GM18858 (cell line): Measurements from ENCODE around the gene ASIC4.

Experiments
- ATAC-seq: cut with Tn5 transposase; IDR thresholded peaks from one replicate; pipeline ENCODE4 v1.9.1; 2021; ENCODE audit not compliant: unreplicated experiment

ASIC4 gene, protein sequence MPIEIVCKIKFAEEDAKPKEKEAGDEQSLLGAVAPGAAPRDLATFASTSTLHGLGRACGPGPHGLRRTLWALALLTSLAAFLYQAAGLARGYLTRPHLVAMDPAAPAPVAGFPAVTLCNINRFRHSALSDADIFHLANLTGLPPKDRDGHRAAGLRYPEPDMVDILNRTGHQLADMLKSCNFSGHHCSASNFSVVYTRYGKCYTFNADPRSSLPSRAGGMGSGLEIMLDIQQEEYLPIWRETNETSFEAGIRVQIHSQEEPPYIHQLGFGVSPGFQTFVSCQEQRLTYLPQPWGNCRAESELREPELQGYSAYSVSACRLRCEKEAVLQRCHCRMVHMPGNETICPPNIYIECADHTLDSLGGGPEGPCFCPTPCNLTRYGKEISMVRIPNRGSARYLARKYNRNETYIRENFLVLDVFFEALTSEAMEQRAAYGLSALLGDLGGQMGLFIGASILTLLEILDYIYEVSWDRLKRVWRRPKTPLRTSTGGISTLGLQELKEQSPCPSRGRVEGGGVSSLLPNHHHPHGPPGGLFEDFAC

DNA sequence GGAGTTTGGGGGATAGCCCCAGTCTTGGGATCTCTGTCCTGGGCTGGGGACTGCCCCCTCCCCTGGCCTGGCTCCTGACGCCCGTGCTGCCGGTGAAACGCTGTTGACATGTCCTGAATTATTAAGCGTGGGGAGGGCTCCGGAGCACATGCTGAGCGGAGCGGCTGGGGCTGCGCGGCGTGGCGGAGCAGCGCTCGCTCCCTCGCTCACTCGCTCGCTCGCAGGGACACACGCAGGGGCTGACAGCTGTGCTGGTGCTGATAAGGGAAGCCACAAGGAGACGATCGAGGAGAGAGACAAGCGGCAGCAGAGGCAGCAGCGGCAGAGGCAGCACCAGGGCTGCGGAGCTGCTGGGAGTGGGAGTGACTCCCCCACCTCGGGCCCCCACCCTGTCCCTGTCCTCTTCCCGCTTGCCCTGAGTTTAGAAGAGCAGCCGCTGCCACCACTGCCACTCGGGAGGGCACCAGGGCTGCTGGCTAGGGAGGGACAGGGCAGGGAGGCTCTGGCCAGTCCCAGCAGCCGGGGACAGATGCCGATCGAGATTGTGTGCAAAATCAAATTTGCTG, at the start of gene ASIC4:
TSS of gene ASIC4 (plus strand) at position 287 of the 566 bp plus-strand sequence. CDS start at position 530, 243 bp downstream.
- ATAC-seq = no peak

DNA sequence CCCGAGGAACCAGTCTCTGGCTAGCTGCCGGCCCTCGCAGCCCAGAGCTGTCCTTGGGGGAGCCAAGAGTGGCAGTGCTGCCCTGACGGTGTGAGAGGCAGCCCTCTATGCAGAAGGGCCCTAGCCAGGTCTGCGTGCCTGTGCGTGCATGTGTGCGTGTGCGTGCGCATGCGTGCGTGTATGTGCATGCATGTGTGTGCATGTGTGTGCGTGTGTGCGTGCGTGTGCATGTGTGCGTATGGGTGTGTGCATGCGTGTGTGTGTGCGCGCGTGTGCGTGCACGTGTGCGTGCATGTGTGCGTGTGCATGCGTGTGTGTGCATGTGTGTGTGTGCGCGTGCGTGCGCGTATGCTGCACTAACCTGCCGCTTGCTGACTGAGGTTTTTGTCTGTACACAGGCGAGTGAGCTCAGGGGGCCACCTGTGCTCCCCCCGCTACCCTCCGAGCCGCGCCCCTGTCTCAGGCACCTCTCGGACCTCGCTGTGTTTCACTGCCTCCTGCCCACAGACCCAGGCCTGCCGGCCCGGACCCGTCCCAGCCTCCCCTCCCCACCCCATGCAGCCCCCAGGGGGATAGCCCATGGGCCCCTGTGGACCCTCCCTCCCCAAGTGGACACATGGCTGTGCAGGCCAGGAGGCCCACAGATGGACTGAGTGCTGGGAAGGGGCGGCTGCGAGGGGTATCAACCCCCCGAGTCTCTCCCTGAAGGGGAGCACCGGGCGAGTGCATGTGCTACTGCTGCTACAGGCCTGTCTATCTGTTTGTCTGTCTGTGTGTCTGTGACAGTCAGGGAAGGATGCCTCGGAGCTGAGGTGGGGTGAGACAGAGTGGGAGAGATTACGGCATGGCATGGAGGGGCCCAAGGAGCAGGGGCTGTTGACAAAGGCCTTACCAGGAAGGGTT, 48.4 kb upstream of the ASIC4 start:
- no peak for ATAC-seq

DNA sequence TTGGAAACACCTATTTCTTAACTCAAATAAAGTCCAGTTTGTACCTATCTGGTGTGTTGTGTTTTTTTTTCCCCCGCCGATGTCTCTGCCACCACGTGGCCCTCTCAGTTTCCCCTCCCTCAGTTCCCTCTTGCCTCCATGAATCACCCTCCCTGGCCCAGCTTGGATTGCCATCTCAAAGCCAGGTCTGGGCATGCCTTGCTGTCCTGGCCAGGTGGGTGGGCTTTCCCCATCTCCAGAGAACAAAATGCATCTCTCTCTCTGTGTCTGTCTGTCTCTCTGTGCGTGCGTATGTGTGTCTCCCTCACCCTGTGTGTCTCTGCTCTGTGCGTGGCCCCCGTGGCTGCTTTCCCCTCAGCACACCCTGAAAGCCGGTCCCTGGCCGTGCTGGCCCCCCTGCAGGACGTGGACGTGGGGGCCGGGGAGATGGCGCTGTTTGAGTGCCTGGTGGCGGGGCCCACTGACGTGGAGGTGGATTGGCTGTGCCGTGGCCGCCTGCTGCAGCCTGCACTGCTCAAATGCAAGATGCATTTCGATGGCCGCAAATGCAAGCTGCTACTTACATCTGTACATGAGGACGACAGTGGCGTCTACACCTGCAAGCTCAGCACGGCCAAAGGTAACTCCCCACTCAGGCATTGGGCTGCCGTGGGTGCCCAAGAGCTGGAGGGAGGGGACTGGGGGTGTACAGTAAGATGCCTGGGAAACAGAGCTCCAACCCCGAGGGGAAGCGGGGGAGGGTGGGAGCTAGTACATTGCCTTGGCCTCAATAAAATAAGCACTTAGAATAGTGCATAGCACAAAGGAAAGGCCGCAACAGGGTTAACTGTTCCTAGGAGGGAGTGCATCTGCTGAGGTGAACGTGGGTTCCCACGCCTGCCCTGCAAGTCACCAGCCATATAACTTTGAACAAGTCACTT, 47.2 kb upstream of the ASIC4 start:
- no peak for ATAC-seq

DNA sequence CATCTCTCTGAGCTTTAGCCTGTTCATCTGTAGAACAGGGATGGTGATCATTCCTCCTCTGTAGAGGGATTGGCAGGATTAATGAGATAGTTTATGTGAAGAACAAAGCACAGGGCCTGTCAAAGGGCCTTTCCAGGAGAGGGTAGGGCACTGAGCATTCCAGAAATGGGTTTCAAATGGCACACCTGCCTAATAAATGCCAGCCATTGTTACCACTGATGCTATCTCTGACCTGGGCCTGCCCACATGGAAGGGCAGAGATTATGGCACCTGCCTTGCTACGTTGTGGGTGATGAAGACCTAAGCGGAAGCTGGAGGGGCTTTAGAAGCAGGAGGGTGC, 46.6 kb upstream of the ASIC4 start:
- ATAC-seq = no peak

DNA sequence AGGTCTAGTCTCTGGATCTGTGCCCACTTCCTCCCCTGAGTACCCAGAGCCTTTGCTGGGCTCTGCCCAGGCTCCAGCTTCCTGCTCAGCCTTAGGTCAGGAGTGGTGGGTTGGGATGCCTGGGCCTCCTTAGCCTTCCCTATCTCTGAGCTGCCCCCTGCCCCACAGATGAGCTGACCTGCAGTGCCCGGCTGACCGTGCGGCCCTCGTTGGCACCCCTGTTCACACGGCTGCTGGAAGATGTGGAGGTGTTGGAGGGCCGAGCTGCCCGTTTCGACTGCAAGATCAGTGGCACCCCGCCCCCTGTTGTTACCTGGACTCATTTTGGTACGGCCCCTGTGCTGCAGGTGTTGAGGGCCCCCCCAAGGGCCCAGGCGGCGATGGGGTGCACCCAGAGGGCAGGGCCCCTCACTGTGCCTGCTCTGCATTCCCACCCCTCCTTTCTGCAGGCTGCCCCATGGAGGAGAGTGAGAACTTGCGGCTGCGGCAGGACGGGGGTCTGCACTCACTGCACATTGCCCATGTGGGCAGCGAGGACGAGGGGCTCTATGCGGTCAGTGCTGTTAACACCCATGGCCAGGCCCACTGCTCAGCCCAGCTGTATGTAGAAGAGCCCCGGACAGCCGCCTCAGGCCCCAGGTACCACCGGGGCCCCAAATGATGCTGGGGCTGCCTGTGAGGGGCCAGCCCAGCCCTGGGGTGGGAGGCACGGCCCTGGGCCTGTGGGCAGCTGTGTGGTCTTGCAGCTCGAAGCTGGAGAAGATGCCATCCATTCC, 45.7 kb upstream of the ASIC4 start:
- no peak for ATAC-seq

DNA sequence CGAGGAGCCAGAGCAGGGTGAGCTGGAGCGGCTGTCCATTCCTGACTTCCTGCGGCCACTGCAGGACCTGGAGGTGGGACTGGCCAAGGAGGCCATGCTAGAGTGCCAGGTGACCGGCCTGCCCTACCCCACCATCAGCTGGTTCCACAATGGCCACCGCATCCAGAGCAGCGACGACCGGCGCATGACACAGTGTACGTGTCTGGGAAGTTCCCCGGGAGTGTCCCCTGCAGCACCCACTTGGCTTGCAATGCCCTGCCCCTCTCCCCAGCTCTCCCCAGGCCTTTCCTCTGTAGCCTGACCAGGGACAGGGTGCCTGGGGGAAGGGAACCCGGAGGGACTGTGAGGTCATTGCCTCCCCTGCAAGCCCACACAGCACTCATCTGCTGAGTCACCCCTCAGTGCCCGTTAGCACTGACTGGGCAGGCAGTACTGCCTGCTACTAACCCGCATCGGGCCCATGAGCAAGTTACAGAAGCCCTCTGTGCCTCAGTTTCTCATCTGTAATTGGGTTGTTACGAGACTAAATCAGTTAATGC, 45.0 kb upstream of the ASIC4 start:
- no peak for ATAC-seq

DNA sequence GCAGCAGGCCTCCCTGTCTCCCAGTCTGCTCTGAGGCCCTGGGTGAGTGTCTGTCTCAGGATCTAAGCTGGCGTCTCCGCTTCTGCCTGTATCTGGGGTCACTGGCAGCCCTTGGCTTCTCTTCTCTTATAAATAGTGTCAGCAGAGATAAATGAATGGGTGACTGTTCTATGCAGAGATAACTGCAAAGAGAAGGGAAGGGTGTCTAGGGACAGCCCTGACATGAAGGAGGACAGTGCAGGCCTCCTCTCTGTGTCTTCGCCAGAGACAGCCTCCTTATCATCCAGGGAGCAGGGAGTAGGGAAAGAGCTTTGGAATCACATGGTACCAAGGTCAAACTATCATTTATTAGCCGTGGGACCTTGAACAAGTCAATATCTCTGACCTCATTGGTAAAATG, 43.9 kb upstream of the ASIC4 start:
- no peak for ATAC-seq

DNA sequence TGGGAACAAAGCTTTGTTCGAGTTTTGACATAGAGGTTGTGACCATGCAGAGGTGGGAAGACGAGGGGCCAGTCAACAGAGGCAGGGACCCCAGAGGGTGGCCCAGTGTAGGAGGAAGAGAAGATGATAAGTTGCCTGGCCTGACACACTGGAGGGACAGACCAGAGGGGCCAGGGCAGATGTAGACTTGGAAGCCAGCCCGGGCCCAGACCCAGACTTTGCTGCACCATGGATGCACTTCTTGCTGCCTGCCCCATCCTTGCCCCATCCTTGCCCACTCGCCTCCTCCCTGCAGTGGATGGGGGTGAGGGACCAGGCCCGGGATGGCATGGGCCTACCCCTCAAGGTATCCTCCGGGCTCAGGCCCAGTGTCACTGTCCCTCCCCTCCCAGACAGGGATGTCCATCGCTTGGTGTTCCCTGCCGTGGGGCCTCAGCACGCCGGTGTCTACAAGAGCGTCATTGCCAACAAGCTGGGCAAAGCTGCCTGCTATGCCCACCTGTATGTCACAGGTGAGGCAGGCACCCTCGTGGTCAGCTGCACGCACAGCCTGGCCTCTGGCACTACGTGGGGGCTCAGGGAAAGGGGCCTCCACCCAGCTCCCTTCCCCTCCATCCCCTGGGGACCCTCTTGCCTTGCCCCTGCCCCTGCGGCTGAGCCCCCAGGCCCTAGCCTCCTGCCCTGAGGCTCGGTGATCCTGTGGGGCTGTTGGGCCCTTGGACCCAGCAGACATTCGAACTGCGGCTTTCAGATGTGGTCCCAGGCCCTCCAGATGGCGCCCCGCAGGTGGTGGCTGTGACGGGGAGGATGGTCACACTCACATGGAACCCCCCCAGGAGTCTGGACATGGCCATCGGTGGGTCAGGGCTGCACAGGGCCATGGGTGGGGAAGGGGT, 42.6 kb upstream of the ASIC4 start:
- ATAC-seq = no peak

DNA sequence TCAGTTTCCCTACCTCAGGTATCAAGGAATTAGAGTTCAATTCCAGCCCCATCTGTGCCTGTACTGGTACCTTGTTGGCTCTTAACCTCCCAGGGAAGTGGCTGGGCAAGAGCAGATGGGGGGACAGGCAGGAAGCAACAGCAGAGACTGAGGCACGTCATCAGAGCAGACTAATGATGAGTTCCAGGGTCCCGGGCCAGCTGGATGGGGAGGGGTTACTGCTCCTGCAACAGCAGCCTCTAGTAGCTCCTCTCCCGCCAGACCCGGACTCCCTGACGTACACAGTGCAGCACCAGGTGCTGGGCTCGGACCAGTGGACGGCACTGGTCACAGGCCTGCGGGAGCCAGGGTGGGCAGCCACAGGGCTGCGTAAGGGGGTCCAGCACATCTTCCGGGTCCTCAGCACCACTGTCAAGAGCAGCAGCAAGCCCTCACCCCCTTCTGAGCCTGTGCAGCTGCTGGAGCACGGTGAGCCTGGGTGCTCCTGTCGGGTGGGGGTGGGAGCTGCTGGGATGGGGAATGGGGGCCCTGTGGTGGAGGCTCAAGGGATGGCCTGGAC, 41.6 kb upstream of the ASIC4 start:
- no peak for ATAC-seq

DNA sequence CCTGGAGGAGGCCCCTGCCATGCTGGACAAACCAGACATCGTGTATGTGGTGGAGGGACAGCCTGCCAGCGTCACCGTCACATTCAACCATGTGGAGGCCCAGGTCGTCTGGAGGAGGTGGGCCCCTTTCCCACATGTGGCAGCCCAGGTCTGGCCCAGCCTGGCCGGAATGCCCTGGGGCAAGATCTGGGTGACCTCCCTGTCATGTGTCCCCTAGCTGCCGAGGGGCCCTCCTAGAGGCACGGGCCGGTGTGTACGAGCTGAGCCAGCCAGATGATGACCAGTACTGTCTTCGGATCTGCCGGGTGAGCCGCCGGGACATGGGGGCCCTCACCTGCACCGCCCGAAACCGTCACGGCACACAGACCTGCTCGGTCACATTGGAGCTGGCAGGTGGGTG, 40.8 kb upstream of the ASIC4 start:
- no peak for ATAC-seq

DNA sequence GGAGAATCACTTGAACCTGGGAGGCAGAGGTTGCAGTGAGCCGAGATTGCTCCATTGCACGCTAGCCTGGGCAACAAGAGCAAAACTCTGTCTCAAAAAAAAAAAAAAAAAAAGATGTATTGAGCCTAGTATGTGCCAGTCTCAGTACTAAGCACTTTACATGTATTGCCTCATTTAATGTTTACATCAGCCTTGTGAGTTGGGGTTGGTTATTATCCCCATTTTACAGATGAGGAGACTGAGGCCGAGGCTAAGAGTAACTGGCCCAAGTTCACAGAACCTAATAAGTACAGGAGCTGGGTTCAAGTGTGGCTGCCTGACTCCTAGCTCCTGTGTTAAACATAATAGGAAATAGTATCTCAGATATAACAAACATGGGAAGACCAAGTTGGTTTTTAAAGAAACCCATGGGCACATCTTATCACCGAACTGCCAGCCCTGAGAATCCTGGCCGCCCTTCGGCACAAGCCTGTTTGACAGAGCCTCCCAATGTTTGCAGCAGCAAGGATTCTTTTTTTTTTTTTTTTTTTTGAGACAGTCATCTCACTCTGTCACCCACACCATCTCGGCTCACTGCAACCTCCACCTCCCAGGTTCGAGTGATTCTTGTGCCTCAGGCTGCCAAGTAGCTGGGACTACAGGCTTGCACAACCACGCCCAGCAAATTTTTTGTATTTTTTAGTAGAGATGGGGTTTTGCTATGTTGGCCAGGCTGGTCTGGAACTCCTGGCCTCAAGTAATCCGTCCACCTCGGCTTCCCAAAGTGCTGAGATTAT, 39.8 kb upstream of the ASIC4 start:
- no peak for ATAC-seq

DNA sequence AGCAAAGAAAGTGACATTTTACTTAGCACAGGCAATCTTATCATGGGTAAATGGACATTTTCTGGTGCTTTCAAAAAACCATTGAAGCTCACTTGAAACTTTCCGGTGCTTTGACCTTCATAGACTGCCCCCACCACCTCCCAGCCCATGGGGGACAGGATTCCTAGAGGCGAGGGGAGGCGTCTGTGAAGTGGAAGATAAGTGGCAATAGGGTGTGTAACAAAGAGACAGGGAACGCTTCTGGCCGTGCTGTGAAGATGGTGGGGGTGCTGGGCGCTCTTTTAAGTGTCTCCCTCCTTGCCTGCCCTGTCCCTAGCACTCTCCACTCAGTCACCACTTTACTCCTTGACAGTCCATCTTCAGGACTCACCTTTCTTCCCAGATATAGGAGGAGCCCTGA, 39.0 kb upstream of the ASIC4 start:
- no peak for ATAC-seq

DNA sequence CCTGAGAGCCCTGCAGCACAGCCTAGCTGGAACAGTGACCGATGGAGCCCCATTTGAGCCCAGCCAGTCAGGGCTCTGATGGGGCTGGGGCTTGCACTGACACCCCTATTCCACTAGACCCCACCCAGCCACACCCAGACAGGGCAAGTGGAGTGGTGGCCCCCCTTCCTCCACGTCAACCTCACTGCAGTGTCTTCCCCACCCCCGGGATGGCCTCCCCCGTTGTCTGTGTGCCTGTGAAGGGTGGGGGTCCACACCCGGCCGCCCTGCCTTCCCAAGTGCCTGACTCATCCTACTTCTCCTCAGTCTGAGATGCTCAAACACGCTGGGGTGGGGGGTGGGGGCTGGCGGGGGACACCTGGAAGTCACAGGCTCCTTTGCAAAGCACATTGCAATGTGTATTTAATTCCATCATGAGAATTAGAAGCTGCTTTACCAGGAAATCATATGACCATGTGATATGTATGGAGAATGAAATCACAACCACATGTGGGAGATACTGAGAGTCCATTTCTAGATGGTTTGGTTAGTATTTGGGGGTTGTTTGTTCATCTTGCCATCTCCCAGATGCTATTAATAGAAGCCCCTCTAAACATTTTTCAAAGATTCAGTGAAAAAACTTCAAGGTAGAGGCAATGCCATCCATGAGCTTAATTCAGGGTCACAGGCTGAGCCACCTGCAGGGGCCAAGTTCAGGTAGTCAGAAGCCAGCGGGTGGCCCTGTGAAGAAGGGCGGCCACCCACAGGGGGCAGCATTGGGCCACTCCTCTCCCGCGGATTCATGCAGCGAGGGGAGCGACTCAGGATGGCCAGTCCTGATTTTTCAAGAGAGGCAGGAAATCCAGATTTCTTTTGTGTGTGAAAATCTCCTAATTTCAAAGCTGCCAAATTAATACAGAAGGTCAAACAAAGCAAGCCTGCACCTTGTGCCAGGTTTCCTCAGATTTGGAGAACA, 38.3 kb upstream of the ASIC4 start:
- ATAC-seq = no peak

DNA sequence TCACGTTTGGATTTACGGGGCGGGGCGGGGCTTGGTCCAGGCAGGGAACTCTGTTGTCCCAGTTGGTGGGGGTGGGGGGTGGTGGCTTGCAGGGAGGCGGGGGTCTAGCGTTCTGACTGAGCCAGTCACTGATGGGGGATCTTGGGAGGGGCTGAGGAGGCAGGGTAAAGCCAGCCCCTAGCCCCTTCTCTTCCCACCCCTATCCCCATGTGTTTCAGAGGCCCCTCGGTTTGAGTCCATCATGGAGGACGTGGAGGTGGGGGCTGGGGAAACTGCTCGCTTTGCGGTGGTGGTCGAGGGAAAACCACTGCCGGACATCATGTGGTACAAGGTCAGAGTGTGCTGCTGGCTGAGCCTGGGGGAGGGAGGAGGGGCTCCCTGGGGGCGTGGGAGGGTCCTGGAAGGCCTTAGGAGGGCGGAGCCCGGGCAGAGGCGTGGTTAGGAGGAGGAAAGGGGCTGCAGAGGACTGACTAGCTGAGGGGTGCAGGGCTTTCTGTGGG, 37.6 kb upstream of the ASIC4 start:
- no peak for ATAC-seq

DNA sequence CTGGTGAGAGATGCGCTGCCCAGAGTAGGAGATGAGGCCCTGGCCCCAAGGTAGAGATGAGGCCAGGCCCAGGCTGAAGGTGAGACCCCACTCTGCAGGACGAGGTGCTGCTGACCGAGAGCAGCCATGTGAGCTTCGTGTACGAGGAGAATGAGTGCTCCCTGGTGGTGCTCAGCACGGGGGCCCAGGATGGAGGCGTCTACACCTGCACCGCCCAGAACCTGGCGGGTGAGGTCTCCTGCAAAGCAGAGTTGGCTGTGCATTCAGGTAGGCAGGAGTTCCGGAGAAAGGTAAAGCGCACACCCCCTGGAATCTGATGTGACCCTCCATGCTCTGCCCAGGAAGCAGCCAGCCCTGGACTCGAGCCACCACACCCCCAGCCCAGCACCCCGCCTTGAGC, 37.1 kb upstream of the ASIC4 start:
- ATAC-seq = no peak

DNA sequence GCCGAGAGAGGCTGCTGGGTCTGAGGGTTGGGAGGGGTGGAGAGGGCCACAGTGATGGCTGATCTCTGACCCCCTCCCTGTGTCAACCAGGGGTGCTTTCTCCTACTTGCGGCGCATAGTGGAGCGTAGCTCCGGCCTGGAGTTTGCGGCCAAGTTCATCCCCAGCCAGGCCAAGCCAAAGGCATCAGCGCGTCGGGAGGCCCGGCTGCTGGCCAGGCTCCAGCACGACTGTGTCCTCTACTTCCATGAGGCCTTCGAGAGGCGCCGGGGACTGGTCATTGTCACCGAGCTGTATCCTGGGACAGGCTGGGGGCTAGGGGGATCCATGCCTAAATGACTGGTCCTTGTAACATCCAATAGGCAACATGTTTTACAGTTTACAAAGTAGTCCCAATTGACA, 36.5 kb upstream of the ASIC4 start:
- ATAC-seq = no peak
